GM13977 (cell line): ENCODE data around the gene PNKD.

Experiments used
- DNase-seq: peaks from one replicate; pipeline ENCODE4 v3.0.0; 2012; ENCODE audit warnings: low spot score
- CTCF ChIP-seq: IDR thresholded peaks from 2 replicates; pipeline ENCODE4 v1.5.1; 2012; ENCODE audit warnings: mild to moderate bottlenecking, control low read depth; ENCODE audit not compliant: insufficient read depth; ENCODE audit errors: extremely low read depth, missing control alignments
- in situ Hi-C: fragments of 300-500 bp; cut with MboI; formaldehyde crosslinking; loops from one replicate; pipeline ENCODE4 v1.12.0; 2022; ENCODE audit warnings: low sequenced_read_pairs, low pct_unique_long_range_greater_than_20kb, mixed read lengths, inconsistent platforms; ENCODE audit not compliant: unreplicated experiment

Gene PNKD

DNA sequence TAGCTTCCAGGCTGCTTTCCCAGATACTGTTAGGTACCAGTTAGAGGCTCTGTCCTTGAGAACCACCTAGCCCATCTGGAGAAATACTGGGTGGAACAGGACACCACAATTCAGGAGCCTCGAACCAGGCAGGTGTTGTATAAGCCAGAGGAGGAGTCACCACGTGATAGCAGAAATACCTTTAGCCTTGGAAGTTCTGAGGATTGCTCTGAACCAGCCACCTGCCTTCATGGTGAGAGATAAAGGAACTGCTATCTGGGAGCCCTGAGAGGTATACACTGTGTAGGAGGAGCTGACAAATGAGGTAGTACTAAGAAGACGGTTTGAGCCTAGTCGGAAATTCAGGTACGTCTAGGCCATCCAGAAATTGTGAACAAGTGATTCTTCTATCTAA lies 17.1 kb upstream of the PNKD start:
- DNase-seq = no peak
- TF ChIP-seq CTCF = no peak
- in situ Hi-C loops = no loop called here

GRCh38 chr2:218255446-218255845 lies 14.9 kb upstream of the PNKD start:
- in situ Hi-C loops = no loop called here
- no peak for DNase-seq
- no peak for TF ChIP-seq CTCF

- no peak for DNase-seq
Measured at GRCh38 chr2:218256612-218257350, 13.5 kb upstream of the PNKD start.

DNA sequence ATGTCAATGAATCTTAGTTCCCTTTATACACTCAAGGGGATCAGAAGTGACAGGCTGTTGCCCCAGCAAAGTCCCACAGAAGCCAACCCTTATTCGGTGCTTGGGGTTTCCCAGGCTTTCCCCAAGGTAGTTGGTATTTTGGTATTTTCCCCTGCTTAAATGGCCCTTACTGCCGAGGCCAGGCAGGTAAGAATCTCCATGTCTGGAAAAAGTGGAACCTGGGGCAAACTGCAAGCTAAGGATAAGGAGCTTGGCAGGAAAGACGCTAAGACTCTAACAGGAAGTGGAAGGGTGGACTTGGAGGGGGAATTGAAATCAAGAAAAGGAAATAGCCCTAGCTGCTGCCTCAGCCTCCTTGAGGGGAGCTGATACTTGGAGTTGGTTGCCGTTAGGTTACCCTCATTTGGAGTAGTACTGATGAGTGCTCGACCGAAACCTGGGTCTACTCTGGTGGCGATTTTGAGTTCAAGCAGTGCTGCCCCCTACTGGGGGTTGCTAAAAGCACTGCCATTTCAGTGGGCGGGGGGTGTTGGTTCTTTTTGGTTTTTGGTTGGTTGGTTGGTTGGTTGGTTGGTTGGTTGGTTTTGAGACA lies 12.8 kb upstream of the PNKD start:
- peak; percentile 70 for TF ChIP-seq CTCF
- in situ Hi-C loops = no loop called here
- peak; percentile 83 for DNase-seq

More at GRCh38 chr2:218256612-218257350, 13.5 kb upstream of the PNKD start:
- TF ChIP-seq CTCF = no peak
- in situ Hi-C loops = no loop called here

- DNase-seq = no peak
- in situ Hi-C loops = no loop called here
- TF ChIP-seq CTCF = no peak
Measured at GRCh38 chr2:218259099-218259961, 11.0 kb upstream of the PNKD start.

DNA sequence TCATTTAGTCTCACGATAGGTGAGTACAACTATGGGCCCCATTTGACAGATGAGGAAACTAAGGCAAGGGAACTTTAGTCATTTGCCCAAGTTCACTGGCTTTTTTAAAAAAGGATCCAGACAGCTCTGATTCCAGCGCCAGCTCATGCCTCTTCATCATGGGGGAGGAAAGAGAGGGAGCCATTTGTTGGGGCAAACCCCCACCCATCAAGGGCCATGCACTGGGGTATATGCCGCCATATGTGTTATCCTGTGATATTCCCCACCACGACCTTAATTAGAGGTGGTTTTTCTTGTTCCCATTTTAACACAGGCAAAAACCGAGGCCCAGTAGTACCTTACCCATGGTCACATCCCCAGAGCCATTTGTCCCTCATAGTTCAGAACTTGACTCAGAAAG lies 10.2 kb upstream of the PNKD start:
- in situ Hi-C loops = no loop called here
- TF ChIP-seq CTCF = no peak
- no peak for DNase-seq
